Heart left ventricle (tissue), 16 donors: ENCODE measurements around the gene KCNN3. TPM values are rescaled to one million over a fixed set of nuclear protein-coding genes. Genes with fewer than 3 reads are reported as not detected.

Source experiments
- ATAC-seq, 4 donors: fragments of 200-7000 bp; cut with Tn5 transposase; one replicate each; pipeline ENCODE4 v1.9.1; 2020 to 2022; ENCODE audit warnings: moderate library complexity in 4 of 4, mild to moderate bottlenecking in 3 of 4, moderate number of reproducible peaks in 1 of 4
- DNase-seq, 5 donors: peaks; one replicate each; pipeline ENCODE4 v3.0.0-alpha.2; 2020
- H3K27ac ChIP-seq, 12 donors: fragments of 200-600 bp; sonication (generic) in 4 of 12; one replicate each; pipeline versions ENCODE4 v1.5.0 to v1.8.0; 2016 to 2022; ENCODE audit warnings: mild to moderate bottlenecking in 2 of 12
- H3K27me3 ChIP-seq, 9 donors: fragments of 200-600 bp; sonication (generic) in 2 of 9; one replicate each; pipeline versions ENCODE4 v1.5.1 to v1.8.0; 2016 to 2022; ENCODE audit warnings: mild to moderate bottlenecking in 3 of 9
- H3K36me3 ChIP-seq, 9 donors: fragments of 200-600 bp; sonication (generic) in 2 of 9; one replicate each; pipeline versions ENCODE4 v1.5.0 to v1.8.0; 2018 to 2022; ENCODE audit warnings: mild to moderate bottlenecking in 2 of 9
- H3K4me1 ChIP-seq, 12 donors: fragments of 200-600 bp; sonication (generic) in 4 of 12; one replicate each; pipeline versions ENCODE4 v1.5.0 to v1.8.0; 2016 to 2022; ENCODE audit warnings: mild to moderate bottlenecking in 3 of 12
- H3K4me3 ChIP-seq, 12 donors: fragments of 200-600 bp; sonication (generic) in 4 of 12; one replicate each; pipeline versions ENCODE4 v1.5.0 to v1.8.0; 2017 to 2022; ENCODE audit warnings: mild to moderate bottlenecking in 9 of 12, moderate library complexity in 4 of 12
- H3K9me3 ChIP-seq, 12 donors: fragments of 200-600 bp; sonication (generic) in 4 of 12; one replicate each; pipeline versions ENCODE4 v1.5.0 to v1.8.0; 2016 to 2022; ENCODE audit warnings: mild to moderate bottlenecking in 1 of 12
- CTCF ChIP-seq, 12 donors: fragments of 200-600 bp; sonication (generic) in 4 of 12; IDR thresholded peaks; one replicate each; pipeline versions ENCODE4 v1.5.0 to v1.8.0; 2018 to 2022; ENCODE audit warnings: antibody characterized with exemption in 12 of 12, mild to moderate bottlenecking in 5 of 12
- POLR2A ChIP-seq, 2 donors: fragments of 450-650 bp; IDR thresholded peaks; one replicate each; pipeline ENCODE4 v1.6.1; 2017; ENCODE audit warnings: antibody characterized with exemption in 2 of 2, mild to moderate bottlenecking in 2 of 2, moderate library complexity in 2 of 2
- WGBS, 4 donors: extraction: QIAGEN DNeasy Blood & Tissue Kit in 2 of 4; methylation state at CpG; one replicate each; pipeline versions ENCODE4 v1.1.5 to v1.1.7; 2013 to 2018; 5-methylcytosine and 5-hydroxymethylcytosine counted together
- intact Hi-C, 10 donors: fragments of 100-400 bp; cut with DNase I; formaldehyde crosslinking; loops; one replicate each; pipeline versions ENCODE4 v1.11.1 to v1.14.2; 2022
- polyA plus RNA-seq, 2 donors: library from polyadenylated mRNA; stranded (reverse); fragments of 200-250 nt; gene quantifications; one replicate each; pipeline ENCODE4 v1.2.3, GENCODE V29; 2013
- total RNA-seq, 9 donors: library from RNA; depleted of rRNA in 2 of 9; stranded (reverse); fragments of >200 nt in 2 of 9; fragmentation: NEBNext Ultra II Directional in 3 of 9; extraction: Animal tissue kit (Norgen Biotek cat#: 25700) in 3 of 9; gene quantifications; one replicate each; pipeline versions ENCODE4 v1.1.0 to v1.2.4, GENCODE V29; 2016 to 2023
- donor health status: ischemic (EF 13 %, LVEDD 7.1; RV severe dilation, severe dysfunction).
- donor health status: healthy with polysubstance abuse.
- donor health status: DM: no; HTN: yes; CAD: no.
- donor health status: DM: no; HTN: no; CAD: no.
- donor health status: ischemic (EF 25% LVEDD 6.9; RV normal size, moderate dysfunction).
- donor health status: ischemic (EF 25% LVEDD 5.7; RV mildly dilated, moderate dysfunction).
- donor health status: healthy.
- donor health status: DM: yes; HTN: yes; CAD: no.
- donor health status: ischemic (EF 35%, LVEDD 5.7; RV mildly dilated, moderate dysfunction).
- donor health status: nonischemic (EF 11% LVEDD 7.7; RV severe dilation, severe dysfunction).
- donor health status: DM: yes; HTN: yes; CAD: no.
- donor health status: PGD.
- donor health status: ischemic (EF 29% LVEDD 5.4; RV normal size, mild dysfunction).
- donor health status: nonischemic (EF 23%, LVEDD 6.1; RV moderate dilation, normal function).

The KCNN3 gene
- total and polyA plus RNA-seq, 11 donors: 0.42 to 4.6 (median 2.2) TPM

DNA sequence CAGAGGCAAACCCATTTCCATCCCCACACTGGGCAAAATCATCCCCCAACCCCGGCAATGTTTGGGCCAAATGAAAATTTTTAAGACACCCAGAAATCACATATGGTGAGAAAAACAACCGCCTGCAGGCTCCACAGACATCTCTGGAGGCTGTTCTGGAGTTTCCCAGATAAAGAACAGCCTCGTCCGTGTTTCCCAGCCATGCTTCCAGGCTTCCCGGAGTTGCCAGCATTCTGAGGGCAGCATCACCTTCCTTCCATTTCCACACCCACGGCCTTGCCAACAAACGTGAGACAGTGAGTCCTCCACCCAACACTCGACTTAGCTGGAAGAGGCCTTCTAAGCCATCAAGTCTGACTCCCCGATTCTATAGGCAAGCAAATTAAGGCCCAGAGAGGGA is 36.9 kb downstream of the KCNN3 start:
- DNase-seq (no peak), ATAC-seq (no peak)
- Histone ChIP-seq H3K36me3 (no peaks in the 10 kb centered on the region), H3K4me3 (no peak overlapping the region), H3K9me3 (no peaks in the 10 kb centered on the region), H3K27me3 (no peaks in the 10 kb centered on the region), H3K27ac (peak overlapping the region in 6 of 12 donors; percentile 3 to 41 (median 22)), H3K4me1 (peaks cover 0 to 60% (median 23%) of the 10 kb centered on the region in 12 donors)
- TF ChIP-seq CTCF (IDR thresholded peaks at IDR 0.05) (no peak), POLR2A (IDR thresholded peaks at IDR 0.05) (no peak)
- intact Hi-C loops: no loop called here
- 78 to 86% (median 80%) methylated on average over 9 of the region's 9 CpGs for WGBS, 4 donors

GRCh38 chr1:154832384-154832783 is 37.7 kb downstream of the KCNN3 start:
- 89 to 94% (median 91%) methylated on average over 2 of the region's 2 CpGs for WGBS, 4 donors
- H3K4me1 ChIP-seq: peaks cover 0 to 60% (median 23%) of the 10 kb centered on the region in 12 donors
- ATAC-seq (no peak), DNase-seq (no peak)
- no peaks in the 10 kb centered on the region for H3K27me3 ChIP-seq
- no peaks in the 10 kb centered on the region for H3K9me3 ChIP-seq
- no peak overlapping the region for H3K4me3 ChIP-seq
- TF ChIP-seq POLR2A (IDR thresholded peaks at IDR 0.05) (no peak), CTCF (IDR thresholded peaks at IDR 0.05) (no peak)
- intact Hi-C loops: no loop called here
- peak overlapping the region in 3 of 12 donors; percentile 3 to 24 (median 7) for H3K27ac ChIP-seq
- no peaks in the 10 kb centered on the region for H3K36me3 ChIP-seq

DNA sequence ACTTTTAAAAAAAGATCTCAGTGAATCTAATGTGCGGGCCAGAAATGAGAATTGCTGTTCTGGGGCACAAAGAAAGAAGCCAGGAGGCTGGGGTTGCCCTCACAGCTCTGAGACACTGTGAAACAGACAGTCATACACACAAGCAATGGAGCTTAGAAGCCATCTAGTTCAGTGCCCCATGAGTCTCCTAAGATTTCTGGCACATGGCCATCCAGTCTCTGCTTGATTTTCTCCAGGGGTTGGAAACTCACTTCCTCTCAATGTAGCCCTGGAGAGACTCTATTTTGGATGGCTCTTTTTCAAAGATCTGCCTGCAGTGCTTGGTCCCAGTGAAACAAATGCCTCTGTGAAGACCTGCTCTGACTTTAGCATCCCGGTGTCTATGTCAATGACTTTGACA is 38.6 kb downstream of the KCNN3 start:
- ATAC-seq: peak in 1 of 4 donors; percentile 44
- H3K9me3 ChIP-seq: no peaks in the 10 kb centered on the region
- peak in 2 of 5 donors; percentile 32 to 37 for DNase-seq
- H3K4me1 ChIP-seq: peaks cover 0 to 54% (median 23%) of the 10 kb centered on the region in 12 donors
- TF ChIP-seq CTCF (IDR thresholded peaks at IDR 0.05) (no peak), POLR2A (IDR thresholded peaks at IDR 0.05) (no peak)
- 67 to 85% (median 75%) methylated on average over 2 of the region's 2 CpGs for WGBS, 4 donors
- no peak overlapping the region for H3K4me3 ChIP-seq
- H3K27me3 ChIP-seq: no peaks in the 10 kb centered on the region
- no peak overlapping the region for H3K27ac ChIP-seq
- intact Hi-C loops: no loop called here
- no peaks in the 10 kb centered on the region for H3K36me3 ChIP-seq

- Histone ChIP-seq H3K36me3 (no peaks in the 10 kb centered on the region), H3K27me3 (no peaks in the 10 kb centered on the region), H3K9me3 (no peaks in the 10 kb centered on the region), H3K27ac (no peak overlapping the region), H3K4me3 (no peak overlapping the region), H3K4me1 (peaks cover 0 to 36% (median 21%) of the 10 kb centered on the region in 12 donors)
- TF ChIP-seq POLR2A (IDR thresholded peaks at IDR 0.05) (no peak), CTCF (IDR thresholded peaks at IDR 0.05) (no peak)
- WGBS, 4 donors: 85 to 93% (median 88%) methylated on average over 5 of the region's 5 CpGs
- intact Hi-C loops: no loop called here
- ATAC-seq (no peak), DNase-seq (no peak)
Measured at GRCh38 chr1:154829062-154829461, 41.0 kb downstream of the KCNN3 start.
